ENCODE results near the gene NPAS3.
"Not testable (repeated sequence)": the region's sequence is repeated elsewhere in the genome, so short reads cannot be mapped to it uniquely, and the experiment has no call there.

Gene NPAS3

GRCh38 chr14:33088274-33088673 lies 149.6 kb downstream of the NPAS3 start:
- not testable (repeated sequence) for DNase-seq

GRCh38 chr14:33098016-33098415 lies 159.3 kb downstream of the NPAS3 start:
- DNase-seq, result no peak

- DNase-seq, result no peak
Observed at GRCh38 chr14:33103489-33103888, 164.8 kb downstream of the NPAS3 start.

- DNase-seq, result no peak
Observed at GRCh38 chr14:33103966-33104365, 165.3 kb downstream of the NPAS3 start.

- no peak for DNase-seq
Observed at GRCh38 chr14:33110737-33111443, 172.2 kb downstream of the NPAS3 start.

- DNase-seq, result no peak
Observed at GRCh38 chr14:33114331-33114730, 175.7 kb downstream of the NPAS3 start.

- no peak for DNase-seq
Observed at GRCh38 chr14:33118668-33119067, 180.0 kb downstream of the NPAS3 start.

- no peak for DNase-seq
Observed at GRCh38 chr14:33120341-33120740, 181.7 kb downstream of the NPAS3 start.

- no peak for DNase-seq
Observed at GRCh38 chr14:33120966-33121365, 182.3 kb downstream of the NPAS3 start.

- no peak for DNase-seq
Observed at GRCh38 chr14:33123281-33123680, 184.6 kb downstream of the NPAS3 start.

- DNase-seq, result no peak
Observed at GRCh38 chr14:33126433-33126832, 187.8 kb downstream of the NPAS3 start.

GRCh38 chr14:33127531-33127930 lies 188.9 kb downstream of the NPAS3 start:
- no peak for DNase-seq

GRCh38 chr14:33131801-33132200 lies 193.1 kb downstream of the NPAS3 start:
- DNase-seq, result no peak

GRCh38 chr14:33134162-33134561 lies 195.5 kb downstream of the NPAS3 start:
- DNase-seq, result no peak

- no peak for DNase-seq
Observed at GRCh38 chr14:33134975-33135374, 196.3 kb downstream of the NPAS3 start.

- no peak for DNase-seq
Observed at GRCh38 chr14:33150666-33151428, 212.2 kb downstream of the NPAS3 start.

- DNase-seq, result no peak
Observed at GRCh38 chr14:33163109-33163508, 224.4 kb downstream of the NPAS3 start.

GRCh38 chr14:33163600-33163999 lies 224.9 kb downstream of the NPAS3 start:
- no peak for DNase-seq

GRCh38 chr14:33165144-33165925 lies 226.7 kb downstream of the NPAS3 start:
- DNase-seq, result no peak

GRCh38 chr14:33165926-33166289 lies 227.2 kb downstream of the NPAS3 start:
- DNase-seq, result no peak

- no peak for DNase-seq
Observed at GRCh38 chr14:33175951-33176350, 237.3 kb downstream of the NPAS3 start.

- DNase-seq, result no peak
Observed at GRCh38 chr14:33184587-33184986, 245.9 kb downstream of the NPAS3 start.

- no peak for DNase-seq
Observed at GRCh38 chr14:33186656-33187055, 248.0 kb downstream of the NPAS3 start.

- DNase-seq, result no peak
Observed at GRCh38 chr14:33188880-33189279, 250.2 kb downstream of the NPAS3 start.

Data from activated CD8-positive, alpha-beta memory T cell treated with anti-CD3 and anti-CD28 coated beads for 24 hours (primary cell).